CD4-positive, CD25-positive, alpha-beta regulatory T cell (primary cell): ENCODE data around the gene MBD5. TPM values are rescaled to one million over a fixed set of nuclear protein-coding genes. Genes with fewer than 3 reads are reported as not detected.
A peak's percentile ranks its signal among the peaks of the same experiment; 100 is the strongest.

Experiments used
- ATAC-seq, 2 donors: fragments of 150-1000 bp; cut with Tn5 transposase; one replicate each; pipeline ENCODE4 v1.10.0; 2021; ENCODE audit warnings: low read depth in 2 of 2, moderate number of reproducible peaks in 2 of 2, moderate library complexity in 1 of 2
- DNase-seq, 3 donors: peaks; one replicate each; pipeline versions ENCODE4 v3.0.0 to v3.0.0-alpha.2; 2012 to 2022; ENCODE audit warnings: mixed read lengths in 1 of 3
- H3K27ac ChIP-seq: one replicate; pipeline ENCODE4 v1.7.0; 2013; ENCODE audit warnings: mild to moderate bottlenecking, low read length; ENCODE audit not compliant: insufficient read depth, poor library complexity, severe bottlenecking
- H3K27me3 ChIP-seq: one replicate; pipeline ENCODE4 v1.7.0; 2013; ENCODE audit warnings: low read length; ENCODE audit not compliant: control insufficient read depth, insufficient read depth
- H3K36me3 ChIP-seq: one replicate; pipeline ENCODE4 v1.7.0; 2013; ENCODE audit warnings: mild to moderate bottlenecking, low read length, moderate library complexity; ENCODE audit not compliant: control insufficient read depth, insufficient read depth
- H3K4me1 ChIP-seq: 2 replicates; pipeline ENCODE4 v1.7.0; 2013; ENCODE audit warnings: mild to moderate bottlenecking, low read length; ENCODE audit not compliant: insufficient read depth, control insufficient read depth, poor library complexity, severe bottlenecking
- H3K4me3 ChIP-seq: one replicate; pipeline ENCODE4 v1.7.0; 2013; ENCODE audit warnings: low read depth, mild to moderate bottlenecking, low read length, moderate library complexity
- H3K9me3 ChIP-seq, 2 experiments: 1 replicate in 1 of 2; 2 replicates in 1 of 2; pipeline ENCODE4 v1.7.0; 2013; ENCODE audit warnings: low read length in 2 of 2, mild to moderate bottlenecking in 1 of 2, moderate library complexity in 1 of 2; ENCODE audit not compliant: control insufficient read depth in 2 of 2
- H3K27ac Mint-ChIP-seq, 3 donors: one replicate each; pipeline ENCODE4 v1.8.0; 2020 to 2022; ENCODE audit warnings: mild to moderate bottlenecking in 3 of 3, mixed read lengths in 3 of 3, moderate library complexity in 2 of 3
- H3K27me3 Mint-ChIP-seq: one replicate; pipeline ENCODE4 v1.8.0; 2022; ENCODE audit warnings: mild to moderate bottlenecking, mixed read lengths
- H3K36me3 Mint-ChIP-seq: one replicate; pipeline ENCODE4 v1.8.0; 2020; ENCODE audit warnings: mixed read lengths
- H3K4me1 Mint-ChIP-seq, 4 donors: one replicate each; pipeline ENCODE4 v1.8.0; 2020 to 2022; ENCODE audit warnings: mixed read lengths in 4 of 4, mild to moderate bottlenecking in 1 of 4
- H3K4me3 Mint-ChIP-seq, 4 donors: one replicate each; pipeline ENCODE4 v1.8.0; 2020 to 2022; ENCODE audit warnings: mild to moderate bottlenecking in 4 of 4, mixed read lengths in 4 of 4, moderate library complexity in 3 of 4
- H3K9me3 Mint-ChIP-seq, 7 donors: one replicate each; pipeline ENCODE4 v1.8.0; 2020 to 2022; ENCODE audit warnings: mixed read lengths in 7 of 7, mild to moderate bottlenecking in 3 of 7, moderate library complexity in 2 of 7
- polyA plus RNA-seq, 4 donors: library from polyadenylated mRNA; unstranded; fragments of 300-500 nt; fragmentation: Illumina TruSeq; gene quantifications; one replicate each; pipeline ENCODE4 v1.2.3, GENCODE V29; 2021
- total RNA-seq: library from RNA; stranded (reverse); gene quantifications from one replicate; pipeline ENCODE4 v1.2.3, GENCODE V29; 2022

MBD5 gene
- total and polyA plus RNA-seq, 5 donors from 2014 or later: 11.7 to 62.6 (median 13.1) TPM

DNA sequence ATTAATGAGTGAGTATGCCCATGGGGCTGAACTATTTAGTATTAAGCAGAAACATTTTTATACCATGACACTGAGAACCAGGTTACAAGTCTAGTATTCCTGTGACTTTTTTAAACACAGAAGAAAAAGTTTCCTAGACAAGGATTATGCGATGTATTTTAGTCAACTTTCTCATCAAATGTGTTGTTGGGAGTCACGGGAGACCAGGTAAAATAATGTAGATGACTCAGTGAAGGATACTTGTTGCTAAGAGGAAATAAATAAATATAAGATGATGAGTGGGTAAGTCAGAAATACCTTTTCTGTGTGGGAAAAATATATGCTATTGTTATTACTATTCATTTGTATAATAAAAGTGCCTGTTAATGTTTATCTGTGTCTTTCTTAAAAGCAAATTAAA, 23.4 kb downstream of the MBD5 start:
- DNase-seq (no peak), ATAC-seq (no peak)
- Mint-ChIP-seq H3K27me3 (no peaks in the 10 kb centered on the region), H3K4me1 (peaks cover 20 to 25% (median 22%) of the 10 kb centered on the region in 4 donors), H3K4me3 (no peak overlapping the region), H3K9me3 (no peaks in the 10 kb centered on the region), H3K27ac (no peak overlapping the region), H3K36me3 (peaks cover 7% of the 10 kb centered on the region)
- Histone ChIP-seq H3K27me3 (no peaks in the 10 kb centered on the region), H3K4me3 (no peak overlapping the region), H3K27ac (no peak overlapping the region), H3K4me1 (peaks cover 3% of the 10 kb centered on the region), H3K9me3 (no peaks in the 10 kb centered on the region), H3K36me3 (no peaks in the 10 kb centered on the region)

DNA sequence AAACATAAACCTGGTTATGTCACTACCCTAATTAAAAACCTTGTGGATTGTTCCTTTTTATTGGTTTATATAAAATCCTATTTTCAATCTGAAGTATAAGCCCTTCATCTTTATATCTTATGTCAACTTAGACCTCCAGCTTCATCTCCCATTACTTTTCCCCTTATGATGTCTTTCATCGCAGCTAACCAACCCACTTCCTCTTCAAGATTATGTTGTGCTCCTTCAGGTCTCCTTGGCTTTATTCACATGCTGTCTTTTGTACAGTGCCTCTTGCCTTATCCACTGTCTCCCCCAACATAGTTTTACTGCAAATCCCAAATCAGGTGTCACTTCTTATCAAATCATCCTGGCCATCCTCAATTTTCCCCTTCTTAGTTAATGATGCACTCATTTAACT, 25.9 kb downstream of the MBD5 start:
- Histone ChIP-seq H3K4me1 (no peaks in the 10 kb centered on the region), H3K9me3 (no peaks in the 10 kb centered on the region), H3K36me3 (no peaks in the 10 kb centered on the region), H3K4me3 (no peak overlapping the region), H3K27ac (no peak overlapping the region), H3K27me3 (no peaks in the 10 kb centered on the region)
- H3K27me3 Mint-ChIP-seq: no peaks in the 10 kb centered on the region
- no peaks in the 10 kb centered on the region for H3K36me3 Mint-ChIP-seq
- H3K9me3 Mint-ChIP-seq: no peaks in the 10 kb centered on the region
- H3K4me1 Mint-ChIP-seq: peaks cover 22 to 30% (median 29%) of the 10 kb centered on the region in 4 donors
- no peak for DNase-seq
- no peak overlapping the region for H3K4me3 Mint-ChIP-seq
- no peak for ATAC-seq
- peak overlapping the region in 2 of 3 donors; percentile 10 to 13 for H3K27ac Mint-ChIP-seq

DNA sequence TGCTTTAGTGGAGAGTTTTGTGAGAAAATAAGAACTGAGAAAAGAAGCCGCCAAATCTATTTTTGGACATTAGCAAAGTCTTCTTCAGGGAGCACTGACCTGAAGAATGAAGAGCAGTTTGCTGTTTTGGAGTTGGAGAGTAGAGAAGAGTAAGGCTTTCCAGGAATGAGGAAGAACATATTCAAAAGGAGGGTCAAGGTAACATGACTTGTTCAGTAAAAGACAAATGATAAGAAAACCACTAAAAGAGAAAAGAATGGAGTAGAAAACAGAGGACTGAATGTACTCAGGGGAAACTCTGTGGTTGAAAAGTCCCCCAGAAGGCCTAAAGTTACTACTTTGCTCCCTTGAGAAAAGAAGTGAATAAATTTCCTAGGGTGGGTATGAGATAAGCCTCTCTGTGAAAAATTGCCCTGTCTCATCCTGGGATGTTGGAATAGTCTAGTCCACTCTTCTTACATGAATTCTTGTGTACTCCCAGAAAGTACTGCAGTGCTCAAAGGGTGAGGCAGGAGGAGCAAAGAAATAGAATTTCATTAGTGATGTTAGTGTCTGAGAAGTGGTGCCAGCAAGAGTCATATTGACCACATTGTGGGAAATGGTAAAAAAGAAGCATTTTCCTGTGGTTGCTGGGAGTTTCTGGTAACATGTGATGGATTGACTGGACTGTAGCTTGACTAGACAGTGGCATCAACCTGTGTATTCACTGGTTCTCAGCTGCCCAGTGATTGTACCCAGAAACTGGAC, 27.8 kb downstream of the MBD5 start:
- no peak overlapping the region for H3K27ac ChIP-seq

DNA sequence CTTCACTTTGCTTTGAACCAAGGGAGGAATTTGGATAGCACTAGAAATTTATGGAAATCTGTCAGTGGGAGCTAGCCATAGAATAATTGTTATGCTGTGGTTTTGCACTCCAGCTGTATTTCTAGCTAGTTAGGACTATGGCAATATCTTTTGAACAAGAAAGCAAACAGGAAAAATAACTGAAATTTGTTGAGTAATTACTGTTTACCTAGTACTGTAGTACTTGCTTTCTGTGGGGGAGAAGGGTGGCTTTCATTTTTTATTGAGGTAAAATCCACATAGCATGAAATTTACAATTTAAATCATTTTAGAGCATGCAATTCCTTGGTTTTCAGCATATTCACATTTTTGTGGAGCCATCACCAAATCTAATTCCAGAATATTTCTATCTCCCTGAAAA, 28.4 kb downstream of the MBD5 start:
- peaks cover 22 to 30% (median 29%) of the 10 kb centered on the region in 4 donors for H3K4me1 Mint-ChIP-seq
- H3K9me3 Mint-ChIP-seq: peaks cover 0 to 4% (median 0%) of the 10 kb centered on the region in 7 donors
- H3K36me3 Mint-ChIP-seq: peaks cover 4% of the 10 kb centered on the region

More for the DNA sequence above, 27.8 kb downstream of the MBD5 start:
- DNase-seq (no peak), ATAC-seq (no peak)
- H3K4me3 Mint-ChIP-seq: no peak overlapping the region
- H3K4me3 ChIP-seq: no peak overlapping the region
- peaks cover 0 to 4% (median 0%) of the 10 kb centered on the region in 7 donors for H3K9me3 Mint-ChIP-seq
- H3K36me3 ChIP-seq: no peaks in the 10 kb centered on the region
- peaks cover 22 to 30% (median 29%) of the 10 kb centered on the region in 4 donors for H3K4me1 Mint-ChIP-seq
- H3K36me3 Mint-ChIP-seq: peaks cover 4% of the 10 kb centered on the region
- no peaks in the 10 kb centered on the region for H3K4me1 ChIP-seq
- peak overlapping the region in 1 of 3 donors; percentile 90 for H3K27ac Mint-ChIP-seq
- no peaks in the 10 kb centered on the region for H3K27me3 Mint-ChIP-seq
- H3K27me3 ChIP-seq: no peaks in the 10 kb centered on the region
- no peaks in the 10 kb centered on the region for H3K9me3 ChIP-seq

DNA sequence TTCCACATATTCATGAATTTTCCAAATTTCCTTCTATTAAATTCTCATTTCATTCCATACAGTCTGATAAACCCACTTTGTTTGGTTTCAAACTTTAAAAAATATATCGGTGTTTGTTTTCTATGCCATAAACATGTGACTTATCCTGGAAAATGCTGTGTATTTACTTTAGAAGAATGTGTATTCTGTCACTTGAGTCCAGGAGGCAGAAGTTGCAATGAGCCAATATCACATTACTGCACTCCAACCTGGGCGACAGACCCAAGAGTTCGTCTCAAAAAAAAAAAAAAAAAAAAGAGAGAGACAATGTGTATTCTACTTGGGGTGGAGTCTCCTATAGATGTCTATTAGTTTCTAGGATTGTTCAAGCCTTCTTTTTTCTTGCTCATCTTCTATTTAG, 31.8 kb downstream of the MBD5 start:
- no peak overlapping the region for H3K27ac Mint-ChIP-seq
- peaks cover 11 to 20% (median 17%) of the 10 kb centered on the region in 4 donors for H3K4me1 Mint-ChIP-seq
- H3K36me3 ChIP-seq: peaks cover 8% of the 10 kb centered on the region
- no peak overlapping the region for H3K27ac ChIP-seq
- no peak overlapping the region for H3K4me3 ChIP-seq
- H3K4me1 ChIP-seq: no peaks in the 10 kb centered on the region
- peaks cover 0 to 4% (median 0%) of the 10 kb centered on the region in 7 donors for H3K9me3 Mint-ChIP-seq
- peaks cover 11% of the 10 kb centered on the region for H3K36me3 Mint-ChIP-seq
- DNase-seq: no peak
- no peak for ATAC-seq
- no peak overlapping the region for H3K4me3 Mint-ChIP-seq
- H3K27me3 Mint-ChIP-seq: no peaks in the 10 kb centered on the region
- H3K9me3 ChIP-seq: no peaks in the 10 kb centered on the region
- H3K27me3 ChIP-seq: no peaks in the 10 kb centered on the region

More for the DNA sequence above, 28.4 kb downstream of the MBD5 start:
- Mint-ChIP-seq H3K27ac (no peak overlapping the region), H3K4me3 (no peak overlapping the region), H3K27me3 (no peaks in the 10 kb centered on the region)
- no peaks in the 10 kb centered on the region for H3K27me3 ChIP-seq
- H3K4me3 ChIP-seq: no peak overlapping the region
- no peak overlapping the region for H3K27ac ChIP-seq
- ATAC-seq (no peak), DNase-seq (no peak)
- H3K4me1 ChIP-seq: no peaks in the 10 kb centered on the region
- peaks cover under 1% of the 10 kb centered on the region for H3K36me3 ChIP-seq
- H3K9me3 ChIP-seq: no peaks in the 10 kb centered on the region

DNA sequence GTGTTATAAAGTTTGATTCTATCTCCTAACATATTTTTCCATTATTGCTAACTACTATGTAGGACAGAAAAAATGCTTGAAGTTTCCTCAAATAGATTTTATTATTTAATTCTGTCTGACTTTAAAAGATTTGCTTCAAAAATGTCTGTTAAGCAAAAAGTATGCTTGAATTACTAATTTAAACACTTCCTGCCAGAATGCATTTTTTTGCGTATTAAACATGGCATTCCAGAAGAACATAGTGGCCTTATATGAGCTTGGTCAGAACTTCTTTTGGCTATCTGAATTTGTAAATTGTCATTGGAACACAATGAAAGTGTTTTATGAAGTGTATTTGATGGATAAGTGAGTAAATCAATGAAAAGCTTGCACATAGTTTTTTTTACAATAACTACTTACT, 37.8 kb downstream of the MBD5 start:
- Histone ChIP-seq H3K4me1 (no peaks in the 10 kb centered on the region), H3K27me3 (no peaks in the 10 kb centered on the region), H3K36me3 (peaks cover 13% of the 10 kb centered on the region), H3K4me3 (no peak overlapping the region), H3K27ac (no peak overlapping the region), H3K9me3 (no peaks in the 10 kb centered on the region)
- Mint-ChIP-seq H3K9me3 (peaks cover 0 to 2% (median 0%) of the 10 kb centered on the region in 7 donors), H3K4me3 (no peak overlapping the region), H3K27me3 (no peaks in the 10 kb centered on the region), H3K4me1 (peaks cover 0 to 9% (median 3%) of the 10 kb centered on the region in 4 donors), H3K36me3 (peaks cover 10% of the 10 kb centered on the region), H3K27ac (no peak overlapping the region)
- ATAC-seq (no peak), DNase-seq (no peak)

DNA sequence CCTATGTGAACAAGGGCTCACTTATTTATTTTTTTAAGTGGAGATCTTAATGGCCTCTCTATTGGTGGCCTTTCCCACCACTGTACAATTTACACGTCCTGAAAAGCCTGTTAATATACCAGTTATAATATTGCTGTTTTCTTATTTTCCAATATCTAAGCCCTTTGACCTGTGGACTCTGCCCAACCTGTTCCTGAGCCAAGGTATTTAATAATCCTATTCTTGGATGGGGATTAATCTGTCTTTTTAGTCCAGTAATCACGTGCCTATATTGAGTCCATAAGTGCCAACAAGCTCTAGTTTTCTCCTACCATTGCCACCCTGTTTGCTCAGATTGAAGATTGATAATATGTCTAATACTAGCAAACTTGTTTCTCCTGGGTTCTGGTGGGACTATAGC, 42.7 kb downstream of the MBD5 start:
- ATAC-seq (no peak), DNase-seq (no peak)
- no peaks in the 10 kb centered on the region for H3K27me3 Mint-ChIP-seq
- H3K4me3 Mint-ChIP-seq: no peak overlapping the region
- H3K4me1 ChIP-seq: no peaks in the 10 kb centered on the region
- no peak overlapping the region for H3K4me3 ChIP-seq
- no peaks in the 10 kb centered on the region for H3K9me3 ChIP-seq
- H3K27ac Mint-ChIP-seq: no peak overlapping the region
- H3K9me3 Mint-ChIP-seq: peaks cover 0 to 4% (median 0%) of the 10 kb centered on the region in 7 donors
- H3K36me3 Mint-ChIP-seq: peaks cover 9% of the 10 kb centered on the region
- peaks cover 0 to 15% (median 5%) of the 10 kb centered on the region in 4 donors for H3K4me1 Mint-ChIP-seq
- H3K27ac ChIP-seq: no peak overlapping the region
- H3K36me3 ChIP-seq: peaks cover 4% of the 10 kb centered on the region
- no peaks in the 10 kb centered on the region for H3K27me3 ChIP-seq

DNA sequence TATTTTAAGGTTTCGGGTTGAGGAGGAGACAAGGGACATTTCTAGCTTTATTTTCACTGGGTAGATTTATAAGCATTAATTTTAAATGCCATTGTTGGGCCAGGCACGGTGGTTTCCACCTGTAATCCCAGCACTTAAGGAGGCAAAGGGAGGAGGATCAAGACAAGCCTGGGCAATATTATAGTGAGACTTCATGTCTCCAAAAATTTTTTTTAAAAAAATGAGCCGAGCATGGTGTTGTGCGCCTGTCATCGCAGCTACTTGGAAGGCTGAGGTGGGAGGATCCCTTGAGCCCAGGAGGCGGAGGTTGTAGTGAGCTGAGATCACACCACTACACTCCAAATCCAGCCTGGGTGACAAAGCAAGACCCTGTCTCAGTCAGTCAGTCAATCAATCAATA, 45.0 kb downstream of the MBD5 start:
- H3K27me3 ChIP-seq: no peaks in the 10 kb centered on the region
- no peak overlapping the region for H3K27ac Mint-ChIP-seq
- H3K9me3 Mint-ChIP-seq: peaks cover 0 to 4% (median 0%) of the 10 kb centered on the region in 7 donors
- ATAC-seq: no peak
- H3K27me3 Mint-ChIP-seq: no peaks in the 10 kb centered on the region
- H3K4me3 Mint-ChIP-seq: no peak overlapping the region
- DNase-seq: no peak
- H3K27ac ChIP-seq: no peak overlapping the region
- H3K4me1 ChIP-seq: no peaks in the 10 kb centered on the region
- H3K9me3 ChIP-seq: no peaks in the 10 kb centered on the region
- peaks cover 0 to 16% (median 6%) of the 10 kb centered on the region in 4 donors for H3K4me1 Mint-ChIP-seq
- no peaks in the 10 kb centered on the region for H3K36me3 ChIP-seq
- no peak overlapping the region for H3K4me3 ChIP-seq
- peaks cover 6% of the 10 kb centered on the region for H3K36me3 Mint-ChIP-seq
